VCaP (cell line): ENCODE data around the gene CTBP2.

ENCODE experiments used
- H3K27ac ChIP-seq: fragments of 450-650 bp; 2 replicates; pipeline ENCODE4 v1.5.1; 2017
- TF ChIP-seq, protein P1 (sequence below): fragments of 450-650 bp; conservative IDR thresholded peaks from 2 replicates; pipeline ENCODE4 v1.5.1; 2017; ENCODE audit warnings: mild to moderate bottlenecking, moderate library complexity

The CTBP2 gene

DNA sequence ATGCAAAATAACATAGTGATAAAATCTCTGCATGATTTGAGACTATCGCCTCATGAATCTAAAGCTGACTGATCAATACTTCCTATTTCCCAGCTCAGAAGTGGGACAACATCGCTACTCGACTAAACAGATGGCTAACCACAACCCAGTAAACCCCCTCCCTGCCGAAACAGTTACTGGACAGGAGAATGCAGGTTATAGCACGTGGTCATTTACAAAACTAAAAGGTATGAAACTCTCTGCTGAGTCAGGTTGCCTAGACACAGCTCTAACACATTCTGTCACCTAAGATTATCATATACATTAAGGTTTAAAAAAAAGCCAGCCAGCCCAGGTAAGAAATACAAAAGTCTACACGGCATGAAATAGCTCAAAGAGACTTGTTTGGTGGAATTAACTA lies 64.0 kb downstream of the CTBP2 start:
- H3K27ac ChIP-seq: no peak overlapping the region
- TF ChIP-seq, protein P1, sequence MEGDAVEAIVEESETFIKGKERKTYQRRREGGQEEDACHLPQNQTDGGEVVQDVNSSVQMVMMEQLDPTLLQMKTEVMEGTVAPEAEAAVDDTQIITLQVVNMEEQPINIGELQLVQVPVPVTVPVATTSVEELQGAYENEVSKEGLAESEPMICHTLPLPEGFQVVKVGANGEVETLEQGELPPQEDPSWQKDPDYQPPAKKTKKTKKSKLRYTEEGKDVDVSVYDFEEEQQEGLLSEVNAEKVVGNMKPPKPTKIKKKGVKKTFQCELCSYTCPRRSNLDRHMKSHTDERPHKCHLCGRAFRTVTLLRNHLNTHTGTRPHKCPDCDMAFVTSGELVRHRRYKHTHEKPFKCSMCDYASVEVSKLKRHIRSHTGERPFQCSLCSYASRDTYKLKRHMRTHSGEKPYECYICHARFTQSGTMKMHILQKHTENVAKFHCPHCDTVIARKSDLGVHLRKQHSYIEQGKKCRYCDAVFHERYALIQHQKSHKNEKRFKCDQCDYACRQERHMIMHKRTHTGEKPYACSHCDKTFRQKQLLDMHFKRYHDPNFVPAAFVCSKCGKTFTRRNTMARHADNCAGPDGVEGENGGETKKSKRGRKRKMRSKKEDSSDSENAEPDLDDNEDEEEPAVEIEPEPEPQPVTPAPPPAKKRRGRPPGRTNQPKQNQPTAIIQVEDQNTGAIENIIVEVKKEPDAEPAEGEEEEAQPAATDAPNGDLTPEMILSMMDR: no peak

DNA sequence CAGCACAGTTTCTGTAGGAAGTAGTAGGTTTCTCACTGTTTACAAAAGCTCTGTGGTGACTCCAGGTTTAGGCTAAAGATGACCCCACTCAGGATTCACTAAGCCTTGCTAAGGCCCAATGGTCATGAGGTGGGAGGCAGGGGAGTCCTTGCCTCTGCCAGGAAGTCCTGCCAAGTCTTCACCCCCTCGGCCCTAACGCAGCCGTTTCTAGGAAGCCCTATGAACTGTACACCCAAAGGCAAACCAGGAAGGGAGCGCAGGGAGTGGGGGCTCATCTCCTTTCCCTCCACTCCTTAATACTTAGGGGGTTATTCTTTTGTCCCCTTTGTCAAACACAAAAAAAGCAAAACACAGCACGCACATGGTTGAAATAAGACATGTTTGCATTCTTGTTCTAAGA lies 64.6 kb downstream of the CTBP2 start:
- no peak overlapping the region for H3K27ac ChIP-seq
- TF ChIP-seq, protein P1: no peak

DNA sequence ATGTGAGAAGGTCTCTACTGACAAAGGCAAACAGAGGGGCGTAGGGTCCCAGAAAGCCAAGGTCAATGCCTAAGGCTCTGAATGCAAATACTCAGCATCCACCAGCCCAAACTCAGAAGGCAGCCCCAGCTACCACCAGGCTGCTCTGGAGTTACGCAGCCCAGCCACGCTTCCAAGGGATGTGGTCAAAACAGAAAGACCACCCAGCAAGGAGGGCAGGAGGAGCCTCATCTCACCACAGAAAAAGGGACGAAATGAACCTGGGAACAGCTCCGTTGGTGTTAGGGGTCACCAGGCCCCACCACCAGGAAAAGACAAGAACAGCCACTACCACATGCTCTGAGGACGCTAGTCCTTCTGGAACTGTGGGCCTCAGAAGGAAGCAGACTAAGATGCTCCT lies 65.1 kb downstream of the CTBP2 start:
- TF ChIP-seq, protein P1: no peak
- H3K27ac ChIP-seq: no peak overlapping the region

DNA sequence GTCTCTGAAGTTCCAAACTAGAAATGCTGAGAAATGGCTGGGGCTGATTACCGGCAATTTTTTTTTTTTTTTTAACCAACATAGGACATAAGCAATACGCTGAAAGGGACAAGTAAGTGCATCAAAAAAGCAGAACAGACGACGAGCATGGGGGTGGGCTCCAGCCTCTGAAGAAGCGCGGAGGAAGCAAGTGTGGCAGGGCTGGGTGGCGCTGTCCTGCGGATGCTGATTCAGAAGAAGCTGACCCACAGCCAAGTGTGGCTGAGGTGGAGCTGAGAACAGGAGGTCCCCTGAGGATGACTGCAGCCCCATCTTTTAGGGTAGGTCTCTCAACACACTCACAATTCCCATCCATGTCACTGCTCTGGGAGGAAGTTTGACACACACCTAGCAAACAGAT lies 65.6 kb downstream of the CTBP2 start:
- TF ChIP-seq, protein P1: no peak
- no peak overlapping the region for H3K27ac ChIP-seq

DNA sequence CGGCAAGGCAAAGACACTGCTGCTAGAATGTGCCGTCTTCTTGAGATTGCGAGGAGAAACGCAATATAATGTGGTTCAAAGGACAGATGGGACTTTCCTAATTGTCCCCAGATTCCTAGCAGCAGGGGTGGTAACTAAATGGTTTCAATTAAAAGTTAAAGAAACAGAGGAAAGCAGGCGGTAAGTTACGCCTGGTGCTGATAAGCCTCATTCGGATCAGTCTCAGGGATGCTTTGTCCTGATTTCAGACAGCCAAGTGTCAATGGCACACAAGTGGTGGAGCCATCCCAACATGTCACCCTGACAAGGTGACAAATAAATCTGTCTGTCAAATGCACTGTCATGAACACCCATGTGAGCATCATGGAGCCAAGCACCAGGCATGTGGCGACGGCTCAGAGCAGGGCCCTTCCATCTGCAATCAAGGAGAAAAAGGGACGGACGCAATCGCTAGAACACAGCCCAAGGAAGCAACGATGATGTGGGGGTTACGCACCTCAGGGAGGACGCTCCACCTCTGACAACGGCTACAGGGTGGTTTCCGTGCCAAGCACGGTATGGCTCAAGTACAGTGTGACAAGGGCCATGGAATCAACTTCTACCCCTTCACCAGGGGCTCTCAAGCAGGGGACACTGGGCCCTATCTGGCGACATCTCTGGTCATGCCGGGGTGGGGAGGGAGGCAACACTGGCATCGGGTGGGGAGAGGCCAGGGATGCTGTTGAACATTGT lies 66.2 kb downstream of the CTBP2 start:
- no peak overlapping the region for H3K27ac ChIP-seq
- TF ChIP-seq, protein P1: no peak

DNA sequence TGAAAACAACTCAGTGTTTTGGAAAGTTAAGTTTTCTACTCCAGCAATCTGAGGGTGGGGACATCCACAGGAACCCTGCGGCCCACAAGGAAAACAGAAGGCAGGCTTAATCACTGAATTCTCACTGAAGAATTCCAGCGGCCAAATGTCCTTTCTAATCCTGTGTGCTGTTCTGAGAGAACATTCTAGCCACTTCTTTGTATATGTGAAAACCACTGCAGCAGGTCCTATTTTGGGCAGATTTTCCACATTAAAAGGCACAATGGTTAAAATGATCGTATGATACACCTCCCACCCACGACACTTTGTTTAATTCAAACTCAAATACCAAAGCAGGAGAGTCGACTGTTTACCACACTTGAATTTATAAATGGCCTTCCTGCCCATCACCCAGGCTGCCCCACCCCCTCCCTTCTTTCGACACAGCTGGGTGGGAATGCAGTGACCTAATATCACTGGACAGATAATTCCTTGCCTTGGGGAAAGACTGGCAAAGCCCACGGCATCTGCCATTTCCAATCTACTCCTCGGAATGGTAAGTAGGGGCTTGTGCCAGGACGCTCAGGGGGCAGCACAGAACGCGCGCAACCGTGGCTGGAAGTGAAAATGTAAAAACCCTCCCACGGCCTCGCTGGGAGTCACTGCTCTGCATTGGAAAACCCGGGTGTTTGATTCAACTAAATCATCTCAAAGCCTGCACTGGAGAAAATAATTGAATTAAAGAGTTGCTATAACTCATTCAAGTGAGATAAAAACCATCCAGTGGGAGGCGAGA lies 67.0 kb downstream of the CTBP2 start:
- H3K27ac ChIP-seq: no peak overlapping the region
- TF ChIP-seq, protein P1: no peak

DNA sequence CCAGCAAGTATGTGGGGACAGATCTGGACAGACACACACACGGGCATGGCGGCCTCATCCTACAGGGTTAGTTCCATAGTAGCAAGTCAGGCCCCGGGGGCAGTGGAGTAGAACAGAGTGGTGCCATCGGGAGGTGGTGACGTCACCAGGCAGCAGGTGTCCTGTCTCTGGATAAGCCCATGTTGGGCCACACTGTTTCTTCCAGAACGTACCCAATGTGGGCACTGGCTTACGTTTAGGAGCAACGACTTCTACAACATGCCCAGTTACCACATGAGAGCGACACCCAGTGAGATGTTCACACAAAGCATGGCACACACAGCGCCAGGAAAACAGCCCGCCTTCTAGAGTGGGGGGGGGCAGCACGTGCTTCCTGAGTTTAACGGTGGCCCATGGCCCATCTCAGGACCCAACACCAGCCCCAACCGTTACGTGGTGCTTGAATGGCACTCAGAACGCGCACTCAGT lies 67.8 kb downstream of the CTBP2 start:
- TF ChIP-seq, protein P1: no peak
- no peak overlapping the region for H3K27ac ChIP-seq
